Skin epidermis (tissue), 12 donors: ENCODE measurements around the gene NUTF2.
"Not testable (repeated sequence)": the region's sequence is repeated elsewhere in the genome, so short reads cannot be mapped to it uniquely, and the experiment has no call there.

Source experiments
- H3K27ac ChIP-seq, 21 experiments: fragments of 200-600 bp; sonication (generic) in 11 of 21; one replicate each; pipeline ENCODE4 v1.5.0; 2020; ENCODE audit warnings: mild to moderate bottlenecking in 3 of 21, inconsistent platforms in 2 of 21, moderate library complexity in 2 of 21
- H3K4me3 ChIP-seq, 7 experiments: fragments of 200-600 bp; sonication (generic) in 2 of 7; one replicate each; pipeline ENCODE4 v1.5.0; 2020; ENCODE audit warnings: inconsistent platforms in 2 of 7, mild to moderate bottlenecking in 2 of 7, moderate library complexity in 1 of 7

NUTF2 gene

DNA sequence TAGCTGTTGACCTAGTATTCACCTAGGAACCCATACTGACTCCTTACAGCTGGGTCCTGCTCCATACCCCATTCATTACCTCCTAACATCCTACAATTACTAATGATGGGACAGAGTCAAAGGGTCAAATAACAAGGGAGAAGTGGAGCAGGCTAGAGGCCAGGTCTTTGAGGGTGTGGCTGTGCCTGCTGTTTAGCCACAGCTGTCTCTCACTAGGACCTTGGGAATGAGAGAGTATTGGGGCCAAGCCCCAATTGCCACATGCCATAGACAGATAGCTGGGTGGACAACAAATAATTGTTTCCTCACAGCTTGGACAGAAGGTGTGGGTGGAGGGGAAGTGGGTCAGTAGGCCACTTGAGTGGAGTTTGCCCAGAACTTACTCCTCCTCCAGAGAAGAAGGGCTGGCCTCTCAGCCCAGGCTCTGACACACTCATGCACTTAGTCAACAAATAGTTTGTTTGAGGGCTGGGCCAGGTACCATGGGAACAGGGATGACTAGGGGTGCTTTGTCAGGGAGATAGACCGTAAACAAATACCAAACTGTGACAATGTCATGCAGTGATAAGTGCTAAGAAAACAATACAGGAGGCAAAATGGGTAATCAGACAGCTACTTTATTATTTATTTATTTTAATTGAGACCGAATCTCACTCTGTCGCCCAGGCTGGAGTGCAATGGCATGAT, 11.0 kb downstream of the NUTF2 start:
- Histone ChIP-seq H3K27ac (peak overlapping the region in 20 of 21 experiments; percentile 14 to 91 (median 79)), H3K4me3 (no peak overlapping the region)

DNA sequence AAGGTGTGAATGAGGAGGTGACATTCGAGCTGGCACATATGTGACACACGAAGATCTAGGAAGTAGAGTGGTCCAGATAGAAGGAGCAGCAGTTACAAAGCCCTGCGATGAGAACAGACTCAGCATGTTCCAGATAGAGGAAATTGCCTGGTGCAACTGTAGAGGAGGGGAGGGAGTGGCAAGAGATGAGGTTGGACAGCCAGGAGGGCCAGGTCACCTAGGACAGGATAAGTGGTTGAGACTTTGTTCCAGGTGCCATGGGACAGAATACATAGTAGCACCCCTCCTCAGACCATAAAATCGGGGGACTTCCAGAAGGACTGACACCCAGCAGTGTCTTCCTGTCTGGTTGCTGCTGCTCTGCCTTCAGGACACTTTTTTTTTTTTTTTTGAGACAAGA, 11.8 kb downstream of the NUTF2 start:
- Histone ChIP-seq H3K4me3 (no peak overlapping the region), H3K27ac (peak overlapping the region in 20 of 21 experiments; percentile 14 to 91 (median 79))

DNA sequence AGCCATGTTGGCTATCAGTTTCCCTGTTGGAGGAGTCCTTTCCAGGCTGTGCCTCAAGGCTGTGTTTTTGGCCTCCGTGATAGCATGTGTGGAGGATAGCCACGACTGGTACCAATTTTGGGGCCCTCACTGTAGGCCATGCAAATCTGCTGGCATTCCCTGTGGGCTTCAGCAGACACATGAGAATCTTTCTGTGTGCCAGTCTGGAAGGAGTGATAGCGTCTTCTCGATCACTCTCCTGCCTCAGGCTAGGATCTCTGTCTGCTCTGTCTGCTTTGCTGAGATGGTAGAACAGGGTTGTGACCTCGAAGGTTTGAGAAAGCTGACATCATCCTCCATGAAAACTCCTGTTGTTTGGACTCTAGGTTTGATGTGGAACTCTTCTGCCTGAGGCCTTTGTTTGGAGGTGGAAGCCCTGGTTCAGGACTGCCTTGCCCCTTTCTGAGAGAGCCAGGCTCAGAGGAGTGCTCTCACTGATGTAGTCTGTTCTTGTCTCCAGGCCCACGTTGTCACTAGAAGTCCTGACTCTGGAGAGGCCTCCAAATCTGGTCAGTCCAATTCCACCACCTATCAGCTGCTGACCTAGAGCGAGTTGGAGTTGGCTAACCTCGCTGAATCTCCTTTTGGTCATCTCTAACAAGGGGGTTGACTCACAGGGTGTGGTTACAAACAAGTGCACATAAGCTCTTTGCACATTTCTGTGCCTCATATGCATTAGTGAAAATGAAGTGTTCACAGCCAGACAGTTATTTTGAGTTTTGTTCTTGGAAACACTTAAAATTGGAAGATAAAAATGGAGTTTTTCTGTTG, 14.1 kb downstream of the NUTF2 start:
- Histone ChIP-seq H3K27ac (peak overlapping the region in 11 of 21 experiments; percentile 21 to 75 (median 50)), H3K4me3 (no peak overlapping the region)

DNA sequence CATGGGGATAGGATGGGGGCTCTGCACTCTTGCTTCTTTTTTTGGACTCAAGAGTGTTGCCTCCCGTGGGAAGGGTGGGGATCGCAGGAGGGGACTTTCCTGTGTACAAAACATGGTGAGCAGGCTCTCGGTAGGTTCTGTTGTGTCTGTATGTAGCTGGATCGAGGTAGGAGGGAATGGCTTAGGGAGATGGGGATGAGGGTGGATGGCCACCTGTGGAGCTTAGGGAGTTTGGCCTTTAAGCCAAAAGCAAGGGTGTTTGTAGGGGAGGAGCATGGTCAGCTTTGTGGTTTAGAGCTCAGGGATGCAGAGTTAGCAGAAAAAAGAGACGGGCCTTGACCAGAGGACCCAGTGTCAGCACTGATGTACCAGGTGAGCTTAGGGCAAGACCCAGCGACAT, 15.1 kb downstream of the NUTF2 start:
- peak overlapping the region in 6 of 21 experiments; percentile 13 to 77 (median 46) for H3K27ac ChIP-seq
- no peak overlapping the region for H3K4me3 ChIP-seq

DNA sequence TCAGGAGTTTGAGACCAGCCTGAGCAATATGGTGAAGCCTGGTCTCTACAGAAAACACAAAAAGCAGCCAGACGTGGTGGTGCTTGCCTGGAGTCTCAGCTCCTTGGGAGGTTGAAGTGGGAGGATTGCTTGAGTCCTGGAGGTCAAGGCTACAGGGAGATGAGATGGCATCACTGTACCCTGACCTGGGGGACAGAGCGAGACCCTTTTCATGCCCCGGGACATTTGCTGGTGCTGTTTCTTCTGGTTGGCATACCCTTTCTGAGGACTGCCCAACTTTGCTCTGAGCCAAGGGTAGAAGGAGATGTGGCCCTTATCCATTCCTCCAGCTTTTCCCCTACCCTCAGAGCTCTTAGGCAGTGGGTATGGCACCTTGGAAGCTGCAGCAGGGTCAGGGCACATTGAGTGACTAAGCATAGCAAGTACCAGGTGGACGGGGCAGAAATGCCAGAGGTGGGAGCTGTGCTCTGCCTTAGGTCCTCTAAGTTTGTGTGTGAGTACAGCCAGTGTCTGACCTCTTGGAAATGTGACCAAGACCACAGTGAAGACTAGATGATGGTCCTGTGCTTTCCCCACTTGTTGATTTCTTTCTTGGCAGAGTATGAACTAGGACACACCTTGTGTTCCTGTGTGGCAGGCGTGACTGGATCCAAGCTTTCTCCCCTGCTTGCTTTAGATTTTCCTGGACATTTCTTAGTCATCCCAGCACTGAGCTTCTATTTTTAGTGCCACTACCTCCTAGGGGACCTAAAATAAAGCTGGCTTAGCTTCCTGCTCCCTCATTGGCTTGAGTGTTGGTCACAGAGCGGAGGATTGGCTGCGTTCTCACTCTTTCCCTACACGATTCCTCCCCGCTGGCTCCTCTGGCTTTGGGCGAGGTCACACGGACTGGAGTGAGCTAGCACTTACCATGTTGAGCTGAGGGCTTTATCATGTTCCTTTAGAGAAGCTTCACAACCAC, 16.2 kb downstream of the NUTF2 start:
- no peak overlapping the region for H3K4me3 ChIP-seq
- peak overlapping the region in 11 of 21 experiments; percentile 16 to 77 (median 60) for H3K27ac ChIP-seq

DNA sequence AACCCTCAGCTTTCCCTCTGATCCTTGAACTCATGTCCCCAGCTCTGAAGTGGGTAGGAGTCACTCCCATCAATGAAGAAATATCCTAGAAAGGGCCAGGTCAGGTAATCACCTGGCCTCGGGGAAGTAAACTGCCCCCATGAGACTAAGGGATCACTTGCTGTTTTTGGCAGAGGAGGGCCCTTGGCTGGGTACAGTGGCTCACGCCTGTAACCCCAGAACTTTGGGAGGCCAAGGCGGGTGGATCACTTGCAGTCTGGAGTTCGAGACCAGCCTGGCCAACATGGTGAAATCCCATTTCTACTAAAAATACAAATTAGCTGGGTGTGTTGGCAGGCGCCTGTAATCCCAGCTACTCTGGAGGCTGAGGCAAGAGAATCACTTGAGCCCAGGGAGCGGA, 17.3 kb downstream of the NUTF2 start:
- H3K4me3 ChIP-seq = not testable (repeated sequence)
- peak overlapping the region in 9 of 21 experiments; percentile 2 to 77 (median 58) for H3K27ac ChIP-seq

DNA sequence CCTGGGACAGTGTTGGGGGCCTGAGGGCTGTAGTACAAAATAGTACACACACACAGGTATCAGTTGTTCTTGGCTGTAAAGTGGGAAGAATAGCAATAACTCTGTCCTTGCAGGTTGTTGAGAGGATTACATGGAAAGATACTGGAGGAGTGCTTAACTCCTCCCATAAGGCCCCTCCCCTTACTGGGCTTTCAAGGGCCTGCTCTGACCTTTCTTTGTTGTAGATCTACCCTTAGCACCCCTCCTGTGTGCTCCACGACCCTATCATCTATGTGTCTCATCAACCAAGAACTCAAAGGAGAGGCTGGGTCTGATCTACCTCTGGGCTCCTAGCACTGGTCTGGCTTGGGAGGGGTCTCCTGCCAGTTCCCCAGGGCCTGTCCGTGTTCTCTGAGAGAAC, 17.9 kb downstream of the NUTF2 start:
- H3K27ac ChIP-seq = peak overlapping the region in 1 of 21 experiments; percentile 49
- H3K4me3 ChIP-seq = no peak overlapping the region

DNA sequence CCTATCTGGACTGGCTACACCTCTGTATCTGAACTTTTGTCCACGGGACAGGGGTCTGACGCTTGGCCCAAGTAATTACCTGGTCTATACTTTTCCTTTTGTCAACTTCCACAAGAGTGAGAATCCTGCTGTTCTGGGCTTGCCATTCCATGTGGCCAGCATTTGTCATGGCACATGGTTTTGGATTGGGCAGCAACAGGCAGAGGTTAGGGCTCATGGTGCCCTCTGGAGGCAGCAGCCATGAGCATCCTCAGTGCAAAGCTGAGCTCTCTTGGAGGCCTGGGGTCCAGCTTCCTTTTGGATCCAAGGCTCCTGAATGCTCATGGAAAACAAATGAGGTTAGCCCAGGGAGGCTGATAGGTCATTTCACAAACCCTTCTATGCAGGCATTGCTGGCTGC, 18.6 kb downstream of the NUTF2 start:
- no peak overlapping the region for H3K27ac ChIP-seq
- H3K4me3 ChIP-seq = no peak overlapping the region

DNA sequence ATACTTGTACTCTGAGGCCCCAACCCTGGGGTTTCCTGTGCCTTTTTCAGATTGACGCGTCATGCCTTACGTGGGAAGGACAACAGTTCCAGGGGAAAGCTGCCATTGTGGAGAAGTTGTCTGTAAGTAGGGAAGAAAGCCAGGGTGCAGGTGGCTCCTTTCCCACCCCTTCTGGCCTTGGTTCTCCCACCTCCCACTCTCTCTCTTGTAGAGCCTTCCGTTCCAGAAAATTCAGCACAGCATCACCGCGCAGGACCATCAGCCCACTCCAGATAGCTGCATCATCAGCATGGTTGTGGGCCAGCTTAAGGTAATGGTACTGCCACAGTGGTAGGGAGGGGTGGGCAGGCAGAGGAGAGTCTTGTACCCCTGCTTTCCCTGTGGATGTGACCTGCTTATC, 21.6 kb downstream of the NUTF2 start:
- H3K27ac ChIP-seq = no peak overlapping the region

DNA sequence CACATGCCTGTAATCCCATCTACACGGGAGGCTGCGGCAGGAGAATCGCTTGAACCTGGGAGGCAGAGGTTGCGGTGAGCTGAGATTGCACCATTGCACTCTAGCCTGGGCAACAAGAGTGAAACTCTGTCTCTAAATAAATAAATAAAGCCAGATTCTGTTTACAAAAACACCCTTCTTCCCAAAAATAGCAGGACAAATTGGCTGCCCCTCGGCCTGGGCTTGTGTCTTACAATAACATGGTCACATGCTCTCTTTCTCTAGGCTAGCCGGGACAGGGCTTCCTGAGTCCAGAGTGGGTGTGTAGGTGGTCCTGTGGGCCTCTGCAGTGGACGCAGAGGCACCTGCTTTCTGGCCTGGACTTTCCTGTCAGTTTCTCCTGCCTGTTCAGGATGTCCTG, 22.9 kb downstream of the NUTF2 start:
- H3K27ac ChIP-seq = no peak overlapping the region

More for the DNA sequence above, 21.6 kb downstream of the NUTF2 start:
- H3K4me3 ChIP-seq = no peak overlapping the region

DNA sequence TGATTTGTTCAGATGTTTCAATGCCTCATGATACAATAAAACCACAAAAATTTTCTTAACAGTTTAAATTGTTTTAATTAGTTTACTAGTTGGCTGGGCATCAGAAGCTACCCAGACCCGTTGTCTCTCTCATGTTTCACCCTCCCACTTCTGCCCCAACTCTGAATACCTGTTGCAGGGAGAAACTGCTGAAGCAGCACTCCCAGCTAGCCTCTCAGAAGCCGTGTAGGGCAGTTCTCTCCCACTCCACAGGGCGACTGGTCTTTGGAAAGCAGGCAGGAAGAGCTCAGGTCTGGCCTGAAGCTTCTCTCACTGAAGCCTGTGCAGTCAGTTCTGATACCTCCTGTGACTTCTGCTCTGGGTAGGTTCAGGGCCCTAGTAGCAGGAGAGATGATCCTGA, 24.5 kb downstream of the NUTF2 start:
- Histone ChIP-seq H3K27ac (peak overlapping the region in 2 of 21 experiments; percentile 89 to 93), H3K4me3 (no peak overlapping the region)

More for the DNA sequence above, 22.9 kb downstream of the NUTF2 start:
- no peak overlapping the region for H3K4me3 ChIP-seq

DNA sequence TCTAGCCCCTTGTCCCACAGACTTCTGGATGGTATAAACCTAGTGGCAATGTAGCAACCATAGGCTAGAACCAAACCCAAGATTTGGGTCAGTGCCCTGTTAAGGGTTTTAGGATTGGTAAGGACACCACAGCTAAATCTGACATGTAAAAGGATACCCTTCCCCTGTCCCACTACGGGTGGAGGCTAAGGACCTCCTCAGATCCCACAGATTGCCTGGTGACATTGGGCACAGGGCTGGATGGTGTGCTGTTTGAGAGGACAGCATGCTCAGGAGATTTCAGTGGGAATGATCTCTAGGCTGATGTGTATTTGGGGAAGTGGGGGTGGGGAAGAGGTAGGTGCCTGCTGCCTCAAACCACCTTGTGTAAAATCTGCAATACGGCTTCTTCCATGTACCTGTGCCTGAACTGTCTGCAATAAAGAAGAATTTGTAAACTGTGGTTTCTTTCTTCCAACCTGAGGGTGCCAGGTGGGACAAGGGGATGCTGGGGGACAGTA, 25.4 kb downstream of the NUTF2 start:
- Histone ChIP-seq H3K4me3 (peak overlapping the region in 4 of 7 experiments; percentile 86 to 99 (median 94)), H3K27ac (peak overlapping the region in 19 of 21 experiments; percentile 78 to 97 (median 90))

DNA sequence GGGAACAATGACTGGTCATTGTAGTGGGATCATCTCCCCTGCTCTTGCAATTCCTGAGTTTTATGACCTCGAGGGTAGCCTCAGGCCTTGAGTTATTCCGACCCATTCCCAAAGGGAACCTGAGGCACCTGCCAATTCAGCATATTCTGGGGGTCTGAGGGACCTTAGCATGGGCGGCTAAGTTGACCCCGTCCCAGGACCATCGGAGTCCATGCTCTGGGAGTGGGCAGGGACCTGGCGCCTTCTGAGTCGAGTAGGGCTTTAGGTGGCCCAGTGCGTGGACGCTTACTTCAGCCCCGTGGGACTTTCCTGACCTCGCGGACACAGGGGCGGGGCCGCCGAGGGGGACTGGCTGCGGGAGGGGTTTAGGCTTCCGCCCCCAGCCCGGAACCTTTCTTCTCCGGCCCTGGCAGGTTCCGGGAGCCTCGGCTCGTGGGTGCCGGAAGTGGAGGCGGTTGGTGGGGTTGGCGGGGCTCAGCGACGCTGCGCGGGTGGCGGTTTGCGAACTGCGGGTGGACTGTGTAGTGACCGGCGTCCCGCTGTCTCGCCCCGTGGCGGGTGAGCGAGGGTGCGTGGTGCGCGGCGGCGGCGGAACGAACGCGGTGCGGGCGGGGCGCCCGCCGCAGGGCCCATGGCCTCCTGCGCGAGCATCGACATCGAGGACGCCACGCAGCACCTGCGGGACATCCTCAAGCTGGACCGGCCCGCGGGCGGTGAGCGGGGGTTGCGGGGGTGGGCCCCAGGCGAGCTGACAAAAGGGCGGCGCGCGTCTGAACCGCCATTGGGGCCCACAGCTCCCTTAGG, 26.1 kb downstream of the NUTF2 start, which contains the start of gene EDC4:
Gene EDC4 (plus strand): TSS at position 422 of the 804 bp plus-strand sequence. CDS start 210 bp downstream, at position 632.
- peak within 1 kb of the TSS; percentile 86 to 99 (median 96) for H3K4me3 ChIP-seq
- peak within 1 kb of the TSS; percentile 16 to 97 (median 89) for H3K27ac ChIP-seq

DNA sequence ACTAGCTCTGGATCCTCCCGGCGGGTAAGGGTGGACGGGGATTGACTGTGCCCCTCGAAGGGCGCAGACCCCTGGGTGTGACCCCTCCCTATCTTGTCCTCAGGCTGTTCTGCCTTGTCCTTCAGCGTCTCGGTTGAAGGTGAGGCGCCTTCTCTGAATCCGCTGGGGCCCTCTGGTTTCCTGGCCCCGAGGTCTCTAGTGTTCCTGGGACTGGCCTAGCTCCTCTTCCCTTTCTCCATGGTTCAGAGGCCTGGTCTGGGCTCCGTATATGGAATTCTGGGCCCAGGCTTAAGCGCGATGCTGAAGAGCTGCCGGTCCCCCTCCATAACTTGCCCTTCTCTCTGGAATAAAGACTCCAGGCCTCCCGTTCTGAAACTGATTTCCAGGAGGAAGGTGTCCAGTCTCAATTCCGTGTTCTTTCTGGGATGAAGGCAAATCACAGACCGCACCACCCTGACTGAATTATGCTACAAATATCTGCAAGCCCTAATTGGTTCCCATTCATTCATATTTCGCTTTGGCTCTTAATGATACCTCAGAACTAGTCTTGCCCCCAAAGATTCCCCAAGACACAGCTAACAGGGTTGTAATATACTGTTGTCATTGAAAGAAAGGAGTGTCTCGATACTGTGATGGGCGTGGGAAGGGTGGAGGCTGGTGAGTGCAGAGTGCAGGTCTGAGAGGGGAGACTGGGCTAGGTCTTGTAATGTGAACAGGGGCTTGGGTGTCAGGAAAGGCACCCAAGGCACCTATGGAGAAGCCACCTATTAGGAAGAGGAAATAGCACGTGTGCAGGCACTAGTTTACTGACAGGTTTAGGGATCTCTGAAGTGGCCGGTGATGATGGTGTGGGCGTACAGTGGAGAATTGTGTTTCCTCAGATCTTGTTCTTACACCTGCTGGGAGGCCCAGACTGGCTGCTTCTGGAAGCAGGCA, 27.0 kb downstream of the NUTF2 start:
- peak overlapping the region; percentile 86 to 99 (median 96) for H3K4me3 ChIP-seq
- H3K27ac ChIP-seq = peak overlapping the region; percentile 16 to 97 (median 89)

DNA sequence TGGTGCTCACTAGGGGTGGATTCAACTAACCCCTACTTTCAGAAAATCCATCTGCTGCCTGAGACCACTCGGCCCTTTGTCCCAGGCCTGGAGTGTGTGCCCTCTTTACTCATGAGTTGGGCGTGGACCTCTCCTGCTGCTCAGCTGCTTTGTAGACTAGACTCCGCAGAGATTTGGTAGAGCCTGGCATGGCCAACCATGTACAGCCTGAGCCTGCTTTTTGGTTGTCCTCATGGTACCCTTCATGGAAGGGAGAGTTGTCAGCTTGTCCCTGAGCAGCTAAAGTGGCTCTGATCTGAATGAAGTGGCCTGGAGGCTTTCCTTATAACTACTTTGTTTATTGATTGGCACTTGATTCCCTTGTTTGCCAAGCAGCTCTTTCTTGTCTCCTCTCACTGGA, 27.6 kb downstream of the NUTF2 start:
- Histone ChIP-seq H3K27ac (peak overlapping the region in 1 of 21 experiments; percentile 83), H3K4me3 (peak overlapping the region in 2 of 7 experiments; percentile 96 to 99)

DNA sequence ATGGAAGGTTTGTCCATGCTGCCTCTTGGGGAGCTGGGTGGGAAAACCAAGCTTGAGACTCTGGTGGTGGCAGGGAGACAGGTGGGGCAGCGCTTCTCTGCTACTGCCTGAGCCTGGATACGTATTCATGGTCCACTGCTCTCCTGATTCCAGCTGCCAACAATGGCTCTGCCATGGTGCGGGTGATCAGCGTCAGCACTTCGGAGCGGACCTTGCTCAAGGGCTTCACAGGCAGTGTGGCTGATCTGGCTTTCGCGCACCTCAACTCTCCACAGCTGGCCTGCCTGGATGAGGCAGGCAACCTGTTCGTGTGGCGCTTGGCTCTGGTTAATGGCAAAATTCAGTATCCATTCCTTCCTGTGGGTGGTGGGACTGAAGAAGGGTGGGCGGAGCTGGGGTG, 30.3 kb downstream of the NUTF2 start:
- H3K27ac ChIP-seq = no peak overlapping the region
- H3K4me3 ChIP-seq = no peak overlapping the region

DNA sequence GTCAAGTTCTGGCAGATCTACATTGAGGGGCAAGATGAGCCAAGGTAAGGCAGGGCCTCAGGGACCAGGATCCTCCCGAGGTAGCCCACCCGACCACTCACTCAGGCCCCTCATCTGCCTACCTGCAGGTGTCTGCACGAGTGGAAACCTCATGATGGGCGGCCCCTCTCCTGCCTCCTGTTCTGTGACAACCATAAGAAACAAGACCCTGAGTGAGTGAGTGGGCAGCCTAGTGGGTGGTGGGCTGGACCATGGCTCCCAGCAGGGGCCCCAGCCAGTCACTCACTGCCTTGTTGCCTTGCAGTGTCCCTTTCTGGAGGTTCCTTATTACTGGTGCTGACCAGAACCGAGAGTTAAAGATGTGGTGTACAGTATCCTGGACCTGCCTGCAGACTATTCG, 31.5 kb downstream of the NUTF2 start:
- no peak overlapping the region for H3K4me3 ChIP-seq
- no peak overlapping the region for H3K27ac ChIP-seq
